Uterus (tissue), 4 donors: ENCODE data around the gene NEURL1. TPM values are rescaled to one million over a fixed set of nuclear protein-coding genes. Genes with fewer than 3 reads are reported as not detected.

Source experiments
- DNase-seq, 2 donors: peaks; one replicate each; pipeline ENCODE4 v3.0.0-alpha.2; 2019 to 2020
- H3K27ac ChIP-seq, 2 donors: fragments of 200-600 bp; sonication (generic); 1 replicate in 1 of 2; 2 replicates in 1 of 2; pipeline ENCODE4 v1.5.1; 2016 to 2018
- H3K27me3 ChIP-seq, 2 donors: fragments of 200-600 bp; sonication (generic); one replicate each; pipeline ENCODE4 v1.5.1; 2018 to 2019; ENCODE audit warnings: control low read depth in 1 of 2
- H3K36me3 ChIP-seq, 2 donors: fragments of 200-600 bp; sonication (generic); one replicate each; pipeline ENCODE4 v1.5.1; 2019; ENCODE audit warnings: control low read depth in 1 of 2
- H3K4me1 ChIP-seq, 2 donors: fragments of 200-600 bp; sonication (generic); one replicate each; pipeline ENCODE4 v1.5.1; 2018 to 2019; ENCODE audit warnings: control low read depth in 1 of 2
- H3K4me3 ChIP-seq, 2 donors: fragments of 200-600 bp; sonication (generic); 1 replicate in 1 of 2; 2 replicates in 1 of 2; pipeline ENCODE4 v1.5.1; 2018 to 2019; ENCODE audit warnings: mild to moderate bottlenecking in 1 of 2
- H3K9me3 ChIP-seq, 2 donors: fragments of 200-600 bp; sonication (generic); one replicate each; pipeline ENCODE4 v1.5.1; 2019; ENCODE audit warnings: control low read depth in 1 of 2
- POLR2A ChIP-seq, 2 donors: fragments of 450-650 bp; IDR thresholded peaks; one replicate each; pipeline ENCODE4 v1.6.1; 2016; ENCODE audit warnings: antibody characterized with exemption in 2 of 2, mild to moderate bottlenecking in 1 of 2, moderate library complexity in 1 of 2
- intact Hi-C: fragments of 100-400 bp; cut with DNase I; formaldehyde crosslinking; loops from one replicate; pipeline ENCODE4 v1.15.1; 2023; ENCODE audit warnings: low total_unique reads
- total RNA-seq, 4 donors: library from RNA; depleted of rRNA in 3 of 4; stranded (reverse); fragments of >200 nt in 3 of 4; gene quantifications; one replicate each; pipeline versions ENCODE4 v1.1.0 to v1.2.4, GENCODE V29; 2014 to 2023
- TF ChIP-seq, protein P1 (sequence below), 4 experiments: fragments of 200-600 bp in 2 of 4; fragments of 450-650 bp in 2 of 4; sonication (generic) in 2 of 4; IDR thresholded peaks; one replicate each; pipeline ENCODE4 v1.5.1; 2016 to 2019; ENCODE audit warnings: antibody characterized with exemption in 4 of 4, mild to moderate bottlenecking in 2 of 4, moderate library complexity in 1 of 4
- donor health status: DM: yes; HTN: yes; CAD: no.

The NEURL1 gene
- total RNA-seq, 4 donors from 2014 or later, result 3.8 to 46.1 (median 14.1) TPM

GRCh38 chr10:103490986-103491314, 2.6 kb upstream of the NEURL1 start:
- peak overlapping the region; percentile 87 to 89 for H3K27ac ChIP-seq
- H3K36me3 ChIP-seq, result no peaks in the 10 kb centered on the region
- no peaks in the 10 kb centered on the region for H3K9me3 ChIP-seq
- no peaks in the 10 kb centered on the region for H3K27me3 ChIP-seq
- DNase-seq, result no peak
- no peak overlapping the region for H3K4me3 ChIP-seq
- TF ChIP-seq POLR2A (IDR thresholded peaks at IDR 0.05), result no peak
- TF ChIP-seq, protein P1, sequence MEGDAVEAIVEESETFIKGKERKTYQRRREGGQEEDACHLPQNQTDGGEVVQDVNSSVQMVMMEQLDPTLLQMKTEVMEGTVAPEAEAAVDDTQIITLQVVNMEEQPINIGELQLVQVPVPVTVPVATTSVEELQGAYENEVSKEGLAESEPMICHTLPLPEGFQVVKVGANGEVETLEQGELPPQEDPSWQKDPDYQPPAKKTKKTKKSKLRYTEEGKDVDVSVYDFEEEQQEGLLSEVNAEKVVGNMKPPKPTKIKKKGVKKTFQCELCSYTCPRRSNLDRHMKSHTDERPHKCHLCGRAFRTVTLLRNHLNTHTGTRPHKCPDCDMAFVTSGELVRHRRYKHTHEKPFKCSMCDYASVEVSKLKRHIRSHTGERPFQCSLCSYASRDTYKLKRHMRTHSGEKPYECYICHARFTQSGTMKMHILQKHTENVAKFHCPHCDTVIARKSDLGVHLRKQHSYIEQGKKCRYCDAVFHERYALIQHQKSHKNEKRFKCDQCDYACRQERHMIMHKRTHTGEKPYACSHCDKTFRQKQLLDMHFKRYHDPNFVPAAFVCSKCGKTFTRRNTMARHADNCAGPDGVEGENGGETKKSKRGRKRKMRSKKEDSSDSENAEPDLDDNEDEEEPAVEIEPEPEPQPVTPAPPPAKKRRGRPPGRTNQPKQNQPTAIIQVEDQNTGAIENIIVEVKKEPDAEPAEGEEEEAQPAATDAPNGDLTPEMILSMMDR (IDR thresholded peaks at IDR 0.05), result no peak
- peaks cover 4 to 11% of the 10 kb centered on the region in 2 donors for H3K4me1 ChIP-seq
- intact Hi-C loops, result no loop called here

- DNase-seq, result peak; percentile 72 to 88
- no peaks in the 10 kb centered on the region for H3K36me3 ChIP-seq
- TF ChIP-seq, protein P1 (IDR thresholded peaks at IDR 0.05), result no peak
- no peak for TF ChIP-seq POLR2A (IDR thresholded peaks at IDR 0.05)
- no peaks in the 10 kb centered on the region for H3K9me3 ChIP-seq
- intact Hi-C loops, result no loop called here
- no peak overlapping the region for H3K4me3 ChIP-seq
- peaks cover 4 to 11% of the 10 kb centered on the region in 2 donors for H3K4me1 ChIP-seq
- peak overlapping the region; percentile 87 to 89 for H3K27ac ChIP-seq
- no peaks in the 10 kb centered on the region for H3K27me3 ChIP-seq
Measured at GRCh38 chr10:103491729-103492364, 1.7 kb upstream of the NEURL1 start.

DNA sequence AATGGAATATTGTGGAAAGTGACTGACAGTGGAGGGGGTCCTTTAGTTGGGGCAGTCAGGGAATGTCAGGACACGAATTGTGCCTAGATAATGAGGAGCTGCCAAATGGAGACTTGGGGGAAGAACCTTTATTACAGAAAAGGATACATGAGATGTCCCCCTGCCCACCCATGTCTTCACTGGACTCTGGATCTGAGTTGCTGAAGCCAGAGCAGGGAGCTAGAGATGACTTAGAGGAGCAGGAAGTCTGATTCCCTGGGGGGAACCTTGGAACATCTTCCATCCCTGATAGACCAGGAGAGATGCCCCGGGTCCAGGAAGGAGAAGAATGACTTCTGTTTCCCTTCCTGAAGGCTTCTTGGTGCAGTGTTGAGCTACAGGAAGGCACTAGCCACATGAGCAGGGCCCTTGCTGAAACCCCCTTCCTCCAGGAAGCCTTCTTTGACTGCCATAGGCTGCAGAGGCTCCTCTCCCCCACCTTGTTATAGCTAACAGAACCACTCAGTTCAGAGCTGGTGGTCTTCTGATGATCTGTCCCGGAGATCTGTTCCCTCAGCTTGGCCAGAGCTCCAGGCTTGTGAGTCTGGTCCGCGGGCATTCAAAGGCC, 747 bp upstream of the NEURL1 start:
- intact Hi-C loops, result no loop called here
- no peak for DNase-seq
- no peaks in the 10 kb centered on the region for H3K27me3 ChIP-seq
- H3K4me1 ChIP-seq, result peaks cover 4 to 11% of the 10 kb centered on the region in 2 donors
- TF ChIP-seq POLR2A (IDR thresholded peaks at IDR 0.05), result no peak
- TF ChIP-seq, protein P1 (IDR thresholded peaks at IDR 0.05), result no peak
- no peaks in the 10 kb centered on the region for H3K36me3 ChIP-seq
- no peaks in the 10 kb centered on the region for H3K9me3 ChIP-seq
- H3K27ac ChIP-seq, result peak overlapping the region; percentile 87 to 89
- peak overlapping the region; percentile 59 to 64 for H3K4me3 ChIP-seq

- peak; percentile 60 for DNase-seq
- H3K9me3 ChIP-seq, result no peaks in the 10 kb centered on the region
- intact Hi-C loops, result no loop called here
- H3K27ac ChIP-seq, result peak overlapping the region; percentile 87 to 89
- peaks cover 4 to 11% of the 10 kb centered on the region in 2 donors for H3K4me1 ChIP-seq
- peak overlapping the region; percentile 59 to 64 for H3K4me3 ChIP-seq
- TF ChIP-seq, protein P1 (IDR thresholded peaks at IDR 0.05), result no peak
- TF ChIP-seq POLR2A (IDR thresholded peaks at IDR 0.05), result peak in 1 of 2 donors; percentile 13
- H3K36me3 ChIP-seq, result no peaks in the 10 kb centered on the region
- H3K27me3 ChIP-seq, result no peaks in the 10 kb centered on the region
Measured at GRCh38 chr10:103493916-103494877, 692 bp downstream of the NEURL1 start.
